AG08395 (cell line): ENCODE results near the gene WDR46.
"Not testable (repeated sequence)": the region's sequence is repeated elsewhere in the genome, so short reads cannot be mapped to it uniquely, and the experiment has no call there.

Source experiments
- DNase-seq: peaks from one replicate; pipeline ENCODE4 v3.0.0; 2012; ENCODE audit warnings: mixed read lengths, low spot score

The WDR46 gene

DNA sequence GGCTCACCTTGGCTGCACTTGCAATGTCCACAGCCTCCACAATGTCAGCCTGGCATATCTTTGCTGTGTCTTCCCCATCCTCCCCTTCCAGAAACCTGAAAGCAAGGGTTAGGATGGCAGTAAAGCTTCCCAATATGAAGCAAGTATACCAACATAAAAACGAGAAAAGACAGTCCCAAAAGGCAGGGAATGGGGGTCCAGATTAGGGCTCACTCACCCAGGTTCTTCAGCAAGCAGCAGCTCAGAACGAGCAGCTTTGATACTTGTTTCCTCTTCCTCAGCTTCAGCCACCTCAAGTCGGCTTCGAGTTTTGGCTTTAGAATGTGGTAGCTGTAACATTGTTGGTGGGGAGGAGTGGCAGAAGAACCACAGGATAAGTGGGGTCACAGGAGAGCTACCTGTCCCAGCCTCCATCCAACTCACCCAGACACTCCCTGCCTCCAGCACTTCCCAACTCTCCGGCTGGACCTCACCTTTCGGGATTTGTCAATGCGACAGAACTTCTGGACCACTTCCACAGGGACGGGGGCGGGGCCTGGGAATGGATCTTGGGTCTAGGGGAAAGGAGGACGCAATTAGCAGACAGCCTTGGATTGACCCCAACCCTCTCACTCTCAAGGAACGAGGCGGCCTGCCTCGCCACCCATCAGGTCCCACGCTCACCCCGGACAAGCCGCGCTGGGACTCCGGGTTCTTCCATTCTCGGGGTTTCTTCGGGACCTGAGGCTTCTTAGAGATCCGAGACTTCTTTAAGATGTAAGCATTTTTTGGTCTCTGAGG lies 708 bp downstream of the WDR46 start:
- DNase-seq, result no peak

GRCh38 chr6:33286946-33287914 lies 1.8 kb downstream of the WDR46 start:
- no peak for DNase-seq

DNA sequence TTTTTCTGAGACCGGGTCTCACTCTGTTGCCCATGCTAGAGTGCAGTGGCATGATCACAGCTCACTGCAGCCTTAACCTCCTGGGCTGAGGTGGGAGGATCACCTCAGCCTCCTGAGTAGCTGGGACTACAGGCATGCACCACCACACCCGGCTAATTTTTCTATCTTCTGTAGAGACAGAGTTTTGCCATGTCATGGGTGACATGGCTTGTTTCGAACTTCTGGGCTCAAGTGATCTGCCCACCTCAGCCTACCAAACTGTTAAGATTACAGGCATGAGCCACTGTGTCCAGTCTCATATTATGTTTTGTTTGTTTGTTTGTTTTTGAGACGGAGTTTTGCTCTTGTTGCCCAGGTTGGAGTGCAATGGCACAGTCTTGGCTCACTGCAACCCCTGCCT lies 3.8 kb downstream of the WDR46 start:
- not testable (repeated sequence) for DNase-seq

DNA sequence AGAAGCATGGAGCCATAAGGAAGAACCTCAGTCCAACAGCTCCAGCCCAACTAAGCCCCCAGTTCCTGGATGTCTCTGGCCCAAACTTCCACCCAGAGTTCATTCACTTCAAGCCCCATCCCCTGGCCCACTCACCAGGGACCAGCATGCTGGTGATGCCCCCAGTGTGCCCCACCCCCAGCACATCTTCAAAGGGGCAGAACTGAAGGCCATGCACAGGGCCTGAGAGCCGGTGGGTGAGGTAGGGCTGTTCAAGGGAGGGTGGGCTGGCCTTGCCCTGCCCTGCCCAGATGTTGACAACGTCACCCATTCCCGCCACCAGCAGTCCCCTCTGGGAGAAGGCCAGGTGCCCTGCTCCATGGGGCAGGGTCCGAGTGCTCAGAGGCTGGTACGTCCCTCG lies 8.5 kb downstream of the WDR46 start:
- no peak for DNase-seq

GRCh38 chr6:33279971-33280511 lies 9.0 kb downstream of the WDR46 start:
- DNase-seq, result peak; percentile 45

DNA sequence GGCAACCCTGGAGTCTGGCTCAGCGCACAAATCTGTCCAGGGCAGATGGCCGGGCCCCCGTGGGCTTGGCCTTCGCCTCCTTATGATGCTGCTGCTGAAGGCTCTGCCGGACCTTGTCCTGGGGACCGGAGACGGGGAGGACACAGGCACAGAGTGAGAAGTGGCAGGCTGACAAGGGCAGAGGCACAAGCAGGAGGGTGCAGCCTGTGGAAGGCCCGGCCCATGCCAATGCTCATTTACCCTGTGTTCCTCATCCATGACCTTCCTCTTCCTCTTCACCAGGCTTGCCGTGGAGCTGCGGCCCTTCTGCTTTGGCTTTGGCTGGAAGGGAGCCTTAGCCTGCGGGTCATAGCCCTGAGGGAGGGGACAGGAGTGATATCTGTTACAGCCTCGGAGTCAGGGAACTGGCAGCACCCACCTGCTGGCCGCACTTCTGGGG lies 9.8 kb downstream of the WDR46 start:
- no peak for DNase-seq

- no peak for DNase-seq
These were observed 10.2 kb downstream of the WDR46 start for GRCh38 chr6:33278810-33279209.

DNA sequence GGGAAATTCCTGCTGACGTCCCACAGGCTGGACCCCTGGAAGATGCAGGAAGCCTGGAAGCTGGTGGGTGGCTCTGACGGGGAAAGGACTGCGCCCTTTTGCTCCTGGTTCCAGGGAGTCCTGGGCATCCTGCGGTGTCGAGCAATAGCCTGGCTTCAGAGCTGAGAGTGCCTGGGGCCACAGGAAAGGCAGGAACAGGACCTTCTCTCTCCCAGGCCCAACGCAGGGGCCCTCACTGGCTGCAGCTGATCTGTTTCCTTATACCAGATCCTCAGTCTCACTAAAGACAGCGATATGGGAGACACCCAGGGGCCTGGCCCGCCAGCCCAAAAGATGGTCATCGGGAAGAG lies 10.7 kb downstream of the WDR46 start:
- DNase-seq, result no peak

DNA sequence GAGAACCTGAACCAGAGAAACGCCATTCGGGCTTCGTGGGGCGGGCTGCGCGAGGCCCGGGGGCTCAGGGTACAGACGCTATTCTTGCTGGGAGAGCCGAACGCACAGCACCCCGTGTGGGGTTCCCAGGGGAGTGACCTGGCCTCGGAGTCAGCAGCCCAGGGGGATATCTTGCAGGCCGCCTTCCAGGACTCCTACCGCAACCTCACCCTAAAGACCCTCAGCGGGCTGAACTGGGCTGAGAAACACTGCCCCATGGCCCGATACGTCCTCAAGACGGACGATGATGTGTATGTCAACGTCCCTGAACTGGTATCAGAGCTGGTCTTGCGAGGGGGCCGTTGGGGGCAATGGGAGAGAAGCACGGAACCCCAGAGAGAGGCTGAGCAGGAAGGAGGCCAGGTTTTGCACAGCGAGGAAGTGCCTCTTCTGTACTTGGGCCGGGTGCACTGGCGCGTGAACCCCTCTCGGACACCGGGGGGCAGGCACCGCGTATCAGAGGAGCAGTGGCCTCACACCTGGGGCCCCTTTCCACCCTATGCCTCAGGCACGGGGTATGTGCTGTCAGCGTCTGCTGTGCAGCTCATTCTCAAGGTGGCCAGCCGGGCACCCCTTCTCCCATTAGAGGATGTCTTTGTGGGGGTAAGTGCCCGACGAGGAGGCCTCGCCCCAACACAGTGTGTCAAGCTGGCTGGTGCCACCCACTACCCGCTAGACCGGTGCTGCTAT lies 11.2 kb downstream of the WDR46 start:
- DNase-seq, result no peak

DNA sequence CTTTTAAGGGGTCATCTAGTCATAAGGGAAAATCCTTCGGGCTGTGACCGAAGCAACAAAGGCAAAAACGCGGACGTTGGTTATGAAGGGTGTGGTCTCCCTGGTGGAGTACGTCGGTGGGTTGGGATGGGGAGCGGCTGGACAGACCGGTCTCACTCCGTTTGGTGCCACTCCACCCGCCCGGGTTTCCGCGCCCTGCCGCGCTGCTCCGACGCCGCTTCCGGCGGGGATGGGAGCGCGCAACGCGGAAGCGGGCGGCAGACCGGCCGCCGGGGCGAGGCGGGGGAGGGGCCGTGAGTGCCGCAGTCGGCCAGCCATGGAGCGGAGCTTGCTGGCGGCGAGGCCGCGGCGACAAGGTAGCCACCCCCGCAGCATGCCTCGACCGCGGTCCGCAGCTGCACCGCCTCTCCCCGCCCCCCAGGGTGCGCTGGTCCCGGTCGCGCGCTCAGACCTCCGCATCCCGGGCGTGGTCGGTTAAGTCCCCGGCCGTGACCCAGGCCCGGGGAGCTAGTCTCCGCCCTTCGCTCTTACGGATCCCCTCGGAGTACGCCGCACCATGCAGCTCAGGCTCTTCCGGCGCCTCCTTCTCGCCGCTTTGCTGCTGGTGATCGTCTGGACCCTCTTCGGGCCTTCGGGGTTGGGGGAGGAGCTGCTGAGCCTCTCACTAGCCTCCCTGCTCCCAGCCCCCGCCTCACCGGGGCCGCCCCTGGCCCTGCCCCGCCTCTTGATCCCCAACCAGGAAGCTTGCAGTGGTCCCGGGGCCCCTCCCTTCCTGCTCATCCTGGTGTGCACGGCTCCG lies 12.0 kb downstream of the WDR46 start, which contains the start of gene B3GALT4:
B3GALT4 (plus strand) TSS at position 260 of the 799 bp plus-strand sequence; CDS start at position 557, 297 bp downstream.
- DNase-seq, result peak; percentile 72

DNA sequence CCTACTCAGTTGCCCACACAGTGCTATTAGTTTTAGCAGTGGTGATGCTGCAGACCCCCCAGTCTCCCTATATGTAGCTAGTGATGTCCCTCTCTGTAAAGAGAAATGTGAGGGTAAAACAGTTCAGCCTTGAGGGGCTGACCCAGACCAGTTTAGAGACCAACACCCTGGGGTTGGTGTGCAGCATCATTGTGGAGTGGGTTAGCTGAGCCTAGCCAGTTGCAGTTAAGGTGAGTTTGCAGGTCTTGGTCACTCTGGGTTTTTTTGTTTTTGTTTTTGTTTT lies 12.5 kb downstream of the WDR46 start:
- DNase-seq, result no peak

DNA sequence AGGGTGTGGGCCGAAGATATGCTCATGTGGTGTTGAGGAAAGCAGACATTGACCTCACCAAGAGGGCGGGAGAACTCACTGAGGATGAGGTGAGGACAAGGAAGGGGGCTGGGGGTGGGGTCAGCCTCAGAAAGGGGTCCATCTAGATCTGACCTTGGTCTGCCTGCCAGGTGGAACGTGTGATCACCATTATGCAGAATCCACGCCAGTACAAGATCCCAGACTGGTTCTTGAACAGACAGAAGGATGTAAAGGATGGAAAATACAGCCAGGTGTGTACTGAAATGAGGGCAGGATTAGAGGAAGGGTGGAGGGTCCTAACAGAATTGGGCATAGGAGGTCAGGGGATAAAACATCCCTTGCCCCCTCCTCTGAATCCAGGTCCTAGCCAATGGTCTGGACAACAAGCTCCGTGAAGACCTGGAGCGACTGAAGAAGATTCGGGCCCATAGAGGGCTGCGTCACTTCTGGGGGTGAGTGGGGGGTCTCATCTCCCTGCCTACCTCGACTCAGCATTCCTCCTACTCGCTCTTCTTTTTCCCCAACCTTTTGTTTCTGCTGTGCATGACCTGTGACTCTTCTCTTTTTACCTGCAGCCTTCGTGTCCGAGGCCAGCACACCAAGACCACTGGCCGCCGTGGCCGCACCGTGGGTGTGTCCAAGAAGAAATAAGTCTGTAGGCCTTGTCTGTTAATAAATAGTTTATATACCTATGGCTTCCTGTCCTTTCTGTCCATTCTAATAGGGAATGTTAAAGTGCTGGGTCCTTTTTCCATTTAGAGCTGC lies 13.1 kb downstream of the WDR46 start:
- DNase-seq, result not testable (repeated sequence)

- DNase-seq, result no peak
These were observed 14.8 kb downstream of the WDR46 start for GRCh38 chr6:33273924-33274902.

GRCh38 chr6:33273129-33273923 lies 15.7 kb downstream of the WDR46 start:
- no peak for DNase-seq

DNA sequence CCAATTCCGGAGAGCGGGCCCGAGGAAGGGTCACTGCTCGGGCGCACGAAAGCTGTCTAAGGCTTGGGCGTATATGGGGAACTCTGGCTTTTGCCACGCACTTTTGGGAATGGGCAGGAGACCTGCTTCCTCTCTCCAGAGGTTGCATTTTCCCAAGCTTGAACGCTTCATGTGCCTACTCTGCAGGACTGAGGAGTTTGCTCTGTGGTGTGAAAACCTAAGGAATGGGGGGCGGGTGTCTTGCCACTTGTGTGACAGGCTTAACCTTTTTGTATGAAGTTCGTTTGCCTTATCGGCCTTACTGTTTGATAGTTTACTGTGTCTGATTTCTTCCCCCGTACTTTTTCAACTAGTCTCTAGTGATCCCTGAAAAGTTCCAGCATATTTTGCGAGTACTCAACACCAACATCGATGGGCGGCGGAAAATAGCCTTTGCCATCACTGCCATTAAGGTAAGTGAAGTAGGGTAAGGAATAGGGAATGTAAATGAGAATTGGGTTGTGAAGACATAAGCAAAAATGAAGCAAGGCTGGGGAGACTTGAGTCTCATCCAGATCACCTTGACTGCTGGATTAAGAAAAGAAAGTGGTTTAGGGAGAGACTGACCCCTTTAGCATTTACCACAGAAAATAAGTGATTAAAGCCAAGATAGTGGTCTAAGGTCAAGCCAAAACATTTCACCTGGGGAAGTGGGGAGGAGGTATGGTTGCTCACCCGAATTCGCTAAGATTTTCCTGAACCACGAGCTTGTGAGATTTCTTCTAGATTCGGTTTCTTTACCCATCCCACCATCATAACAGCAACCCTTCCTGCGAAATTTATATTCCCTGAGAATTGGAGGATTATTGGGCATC lies 16.5 kb downstream of the WDR46 start:
- DNase-seq, result no peak

- DNase-seq, result peak; percentile 96
These were observed 17.4 kb downstream of the WDR46 start, which contains the start of the genes RPS18 and VPS52 for GRCh38 chr6:33271468-33272274. TSS of gene RPS18 (plus strand) at chr6:33272075. CDS start at chr6:33272120, 45 bp downstream. TSS of gene VPS52 (minus strand) at chr6:33271876. CDS start at chr6:33271675, 201 bp downstream.
